DND-41 (cell line): ENCODE results near the gene ABLIM2.

Experiments used
- EZH2 ChIP-seq: IDR thresholded peaks from 3 replicates; pipeline ENCODE4 v1.6.1; 2012; ENCODE audit warnings: borderline replicate concordance, low read depth, mild to moderate bottlenecking, moderate library complexity, low read length, inconsistent platforms; ENCODE audit not compliant: severe bottlenecking
- TF ChIP-seq, protein P1 (sequence below): IDR thresholded peaks from 2 replicates; pipeline ENCODE4 v1.5.1; 2012; ENCODE audit warnings: borderline replicate concordance, low read length, moderate library complexity, mild to moderate bottlenecking; ENCODE audit not compliant: poor library complexity, severe bottlenecking; ENCODE audit errors: extremely low read depth

- TF ChIP-seq, protein P1, sequence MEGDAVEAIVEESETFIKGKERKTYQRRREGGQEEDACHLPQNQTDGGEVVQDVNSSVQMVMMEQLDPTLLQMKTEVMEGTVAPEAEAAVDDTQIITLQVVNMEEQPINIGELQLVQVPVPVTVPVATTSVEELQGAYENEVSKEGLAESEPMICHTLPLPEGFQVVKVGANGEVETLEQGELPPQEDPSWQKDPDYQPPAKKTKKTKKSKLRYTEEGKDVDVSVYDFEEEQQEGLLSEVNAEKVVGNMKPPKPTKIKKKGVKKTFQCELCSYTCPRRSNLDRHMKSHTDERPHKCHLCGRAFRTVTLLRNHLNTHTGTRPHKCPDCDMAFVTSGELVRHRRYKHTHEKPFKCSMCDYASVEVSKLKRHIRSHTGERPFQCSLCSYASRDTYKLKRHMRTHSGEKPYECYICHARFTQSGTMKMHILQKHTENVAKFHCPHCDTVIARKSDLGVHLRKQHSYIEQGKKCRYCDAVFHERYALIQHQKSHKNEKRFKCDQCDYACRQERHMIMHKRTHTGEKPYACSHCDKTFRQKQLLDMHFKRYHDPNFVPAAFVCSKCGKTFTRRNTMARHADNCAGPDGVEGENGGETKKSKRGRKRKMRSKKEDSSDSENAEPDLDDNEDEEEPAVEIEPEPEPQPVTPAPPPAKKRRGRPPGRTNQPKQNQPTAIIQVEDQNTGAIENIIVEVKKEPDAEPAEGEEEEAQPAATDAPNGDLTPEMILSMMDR: no peak
- no peak for TF ChIP-seq EZH2
These were observed 174.2 kb downstream of the ABLIM2 start for GRCh38 chr4:7984286-7984925.
